Measurements from ENCODE around the gene RPS29.

RPS29 gene

GRCh38 chr14:49549881-49550280, 36.3 kb downstream of the RPS29 start:
- no peak for DNase-seq

- no peak for DNase-seq
Measured at GRCh38 chr14:49549446-49549845, 36.7 kb downstream of the RPS29 start.

- no peak for DNase-seq
Measured at GRCh38 chr14:49546766-49547165, 39.4 kb downstream of the RPS29 start.

- no peak for DNase-seq
Measured at GRCh38 chr14:49545716-49546115, 40.5 kb downstream of the RPS29 start.

- no peak for DNase-seq
Measured at GRCh38 chr14:49545071-49545470, 41.1 kb downstream of the RPS29 start.

- DNase-seq = no peak
Measured at GRCh38 chr14:49541049-49541448, 45.1 kb downstream of the RPS29 start.

- no peak for DNase-seq
Measured at GRCh38 chr14:49538852-49539251, 47.3 kb downstream of the RPS29 start.

All from CD4-positive, alpha-beta T cell treated with Interleukin-4 for 1 hour (primary cell).